GM18861 (cell line): ENCODE measurements around the gene OR2A5.
"Not testable (repeated sequence)": the region's sequence is repeated elsewhere in the genome, so short reads cannot be mapped to it uniquely, and the experiment has no call there.

Source experiments
- ATAC-seq: cut with Tn5 transposase; IDR thresholded peaks from one replicate; pipeline ENCODE4 v1.9.1; 2021; ENCODE audit not compliant: unreplicated experiment

The OR2A5 gene

GRCh38 chr7:144032985-144033709 is 15.6 kb upstream of the OR2A5 start:
- ATAC-seq, result no peak

- no peak for ATAC-seq
Observed at GRCh38 chr7:144035385-144035784, 13.4 kb upstream of the OR2A5 start.

- no peak for ATAC-seq
Observed at GRCh38 chr7:144036302-144036885, 12.4 kb upstream of the OR2A5 start.

GRCh38 chr7:144037414-144038035 is 11.2 kb upstream of the OR2A5 start:
- ATAC-seq, result no peak

- no peak for ATAC-seq
Observed at GRCh38 chr7:144038887-144039286, 9.9 kb upstream of the OR2A5 start.

- ATAC-seq, result no peak
Observed at GRCh38 chr7:144049491-144049890, 743 bp downstream of the OR2A5 start.

- no peak for ATAC-seq
Observed at GRCh38 chr7:144050093-144050492, 1.3 kb downstream of the OR2A5 start.

- ATAC-seq, result not testable (repeated sequence)
Observed at GRCh38 chr7:144050884-144051283, 2.1 kb downstream of the OR2A5 start.

GRCh38 chr7:144057954-144058353 is 9.2 kb downstream of the OR2A5 start:
- ATAC-seq, result no peak

GRCh38 chr7:144063710-144064109 is 15.0 kb downstream of the OR2A5 start:
- no peak for ATAC-seq

- no peak for ATAC-seq
Observed at GRCh38 chr7:144069511-144069910, 20.8 kb downstream of the OR2A5 start, which contains the start of gene OR2A25. TSS of gene OR2A25 (plus strand) at chr7:144069811. CDS start at chr7:144074220, 4,409 bp downstream.

- no peak for ATAC-seq
Observed at GRCh38 chr7:144069953-144070352, 21.2 kb downstream of the OR2A5 start.

- ATAC-seq, result no peak
Observed at GRCh38 chr7:144074374-144074773, 25.6 kb downstream of the OR2A5 start.

- no peak for ATAC-seq
Observed at GRCh38 chr7:144085978-144086377, 37.2 kb downstream of the OR2A5 start, which contains the start of gene OR2A12. TSS of gene OR2A12 (plus strand) at chr7:144086278. CDS start at chr7:144095108, 8,830 bp downstream.

- ATAC-seq, result no peak
Observed at GRCh38 chr7:144086730-144087129, 38.0 kb downstream of the OR2A5 start.

GRCh38 chr7:144087230-144087629 is 38.5 kb downstream of the OR2A5 start:
- no peak for ATAC-seq

GRCh38 chr7:144090667-144091066 is 41.9 kb downstream of the OR2A5 start:
- no peak for ATAC-seq

GRCh38 chr7:144098776-144099175 is 50.0 kb downstream of the OR2A5 start:
- no peak for ATAC-seq

GRCh38 chr7:144100607-144101006 is 51.9 kb downstream of the OR2A5 start:
- ATAC-seq, result no peak

GRCh38 chr7:144102041-144102440 is 53.3 kb downstream of the OR2A5 start:
- ATAC-seq, result no peak

- ATAC-seq, result no peak
Observed at GRCh38 chr7:144105211-144105610, 56.5 kb downstream of the OR2A5 start.
